Right lobe of liver (tissue), 4 donors: ENCODE data around the gene WBP1.

Experiments used
- CTCF ChIP-seq, 4 donors: fragments of 200-600 bp in 3 of 4; fragments of 450-650 bp in 1 of 4; IDR thresholded peaks; one replicate each; pipeline versions ENCODE4 v1.5.1 to v1.8.0; 2016 to 2022; ENCODE audit warnings: antibody characterized with exemption in 4 of 4, mild to moderate bottlenecking in 2 of 4
- POLR2A ChIP-seq: fragments of 450-650 bp; IDR thresholded peaks from one replicate; pipeline ENCODE4 v1.6.1; 2017; ENCODE audit warnings: antibody characterized with exemption, mild to moderate bottlenecking
- donor health status: DM: no; HTN: no; CAD: no.
- donor health status: DM: no; HTN: no; CAD: no.
- donor health status: DM: no; HTN: yes; CAD: no.

DNA sequence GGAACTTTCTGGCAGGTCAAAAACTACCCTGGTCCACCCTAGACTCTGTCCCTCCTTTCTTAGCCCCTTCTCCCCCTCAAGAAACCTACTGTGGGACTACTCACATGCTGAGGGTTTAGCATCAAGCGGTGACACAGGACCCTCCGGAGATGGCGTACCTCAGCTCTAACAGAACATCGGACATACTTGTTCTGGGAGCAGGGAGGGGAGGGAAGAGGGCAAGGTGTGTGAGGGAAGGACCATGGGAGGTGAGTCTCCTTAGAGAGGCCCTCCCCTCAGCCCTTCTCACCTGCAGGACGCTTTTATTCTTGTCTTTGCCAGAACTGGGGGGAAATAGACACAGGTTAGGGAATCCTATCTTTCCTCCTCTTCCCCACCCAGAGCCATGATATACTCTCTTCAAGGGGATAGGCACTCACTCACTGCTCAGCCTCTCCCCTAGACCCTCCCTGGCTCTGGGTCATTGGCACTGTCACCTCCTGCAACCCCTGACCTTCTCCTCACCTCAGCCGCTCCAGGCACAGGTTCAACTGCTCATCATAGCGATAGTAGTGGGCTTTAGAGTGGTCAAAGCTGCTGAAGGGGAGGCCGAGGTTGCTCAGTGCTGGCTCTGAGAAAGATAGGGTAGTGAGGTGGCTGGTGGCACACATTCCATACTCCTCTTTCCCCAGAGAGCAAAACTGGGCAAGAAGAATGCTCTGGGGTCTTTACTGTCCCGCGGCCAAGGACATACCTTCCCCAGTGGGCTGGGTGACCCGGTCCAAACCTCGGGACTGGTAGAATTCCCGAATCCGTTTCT, 47.4 kb downstream of the WBP1 start:
- TF ChIP-seq POLR2A (no peak), CTCF (IDR thresholded peaks at IDR 0.05) (no peak)
